IMR-90 (cell line): ENCODE data around the gene FMN1. TPM values are rescaled to one million over a fixed set of nuclear protein-coding genes. Genes with fewer than 3 reads are reported as not detected.

Source experiments
- ATAC-seq: fragments of 200-7000 bp; cut with Tn5 transposase; 2 replicates; pipeline ENCODE4 v1.9.1; 2020; ENCODE audit warnings: low read depth, mild to moderate bottlenecking, moderate library complexity
- BruUV-seq: library from RNA; stranded (reverse); fragments of 400-500 nt; replicated peaks from 2 replicates; lab custom pipeline; 2021; lab: Mats Ljungman, UMichigan
- CTCF ChIA-PET: fragments of 300-600 bp; formaldehyde crosslinking; extraction: SDS; loops from one replicate; lab custom pipeline; 2021; ENCODE audit warnings: antibody characterized with exemption; lab: Yijun Ruan, JAX
- POLR2A ChIA-PET: fragments of 300-600 bp; sonication (Branson Sonifier 250); formaldehyde crosslinking; loops from one replicate; lab custom pipeline; 2022; ENCODE audit warnings: antibody characterized with exemption; ENCODE audit not compliant: unreplicated experiment; lab: Charles Lee
- DNase-seq: peaks from one replicate; pipeline ENCODE4 v3.0.0; 2013
- H2AFZ ChIP-seq: replicated peaks from 2 replicates; pipeline ENCODE3; 2013; ENCODE audit warnings: low read length, mild to moderate bottlenecking; ENCODE audit not compliant: poor library complexity
- H2AK5ac ChIP-seq: 2 replicates; pipeline ENCODE4 v1.6.1; 2013; ENCODE audit warnings: low read depth, low read length, inconsistent platforms
- H2AK9ac ChIP-seq: replicated peaks from 2 replicates; pipeline ENCODE3; 2013; ENCODE audit warnings: mild to moderate bottlenecking, low read depth, low read length, moderate library complexity; ENCODE audit not compliant: poor library complexity
- H2BK120ac ChIP-seq: 2 replicates; pipeline ENCODE4 v1.6.1; 2013; ENCODE audit warnings: low read depth, low read length, inconsistent platforms
- H2BK15ac ChIP-seq: 3 replicates; pipeline ENCODE4 v1.6.1; 2013; ENCODE audit warnings: low read depth, low read length, inconsistent platforms
- H2BK20ac ChIP-seq: 2 replicates; pipeline ENCODE4 v1.6.1; 2013; ENCODE audit warnings: low read depth, mild to moderate bottlenecking, inconsistent platforms, low read length, moderate library complexity
- H2BK5ac ChIP-seq: 2 replicates; pipeline ENCODE4 v1.6.1; 2013; ENCODE audit warnings: mild to moderate bottlenecking, low read depth, low read length, inconsistent platforms; ENCODE audit not compliant: poor library complexity, severe bottlenecking
- H3K14ac ChIP-seq: replicated peaks from 2 replicates; pipeline ENCODE4 v1.6.1; 2013; ENCODE audit warnings: low read depth, low read length, inconsistent platforms
- H3K18ac ChIP-seq: 2 replicates; pipeline ENCODE4 v1.6.1; 2013; ENCODE audit warnings: low read depth, low read length, control low read depth
- H3K23ac ChIP-seq: 2 replicates; pipeline ENCODE4 v1.6.1; 2013; ENCODE audit warnings: low read depth, low read length, inconsistent platforms
- H3K27ac ChIP-seq: 2 replicates; pipeline ENCODE4 v1.5.1; 2013; ENCODE audit warnings: mild to moderate bottlenecking, control low read depth, low read length; ENCODE audit not compliant: insufficient read depth
- H3K27me3 ChIP-seq: 2 replicates; pipeline ENCODE4 v1.6.1; 2013; ENCODE audit warnings: low read length; ENCODE audit not compliant: control insufficient read depth, insufficient read depth
- H3K36me3 ChIP-seq: 2 replicates; pipeline ENCODE4 v1.6.1; 2013; ENCODE audit warnings: low read length, mixed read lengths; ENCODE audit not compliant: control insufficient read depth, insufficient read depth
- H3K4ac ChIP-seq: 2 replicates; pipeline ENCODE4 v1.6.1; 2013; ENCODE audit warnings: low read depth, low read length, inconsistent platforms
- H3K4me1 ChIP-seq: 2 replicates; pipeline ENCODE4 v1.6.1; 2013; ENCODE audit warnings: low read length, mixed read lengths; ENCODE audit not compliant: control insufficient read depth, insufficient read depth
- H3K4me2 ChIP-seq: 2 replicates; pipeline ENCODE4 v1.6.1; 2013; ENCODE audit warnings: low read depth, mild to moderate bottlenecking, control low read depth, low read length, moderate library complexity
- H3K4me3 ChIP-seq: 2 replicates; pipeline ENCODE4 v1.5.1; 2013; ENCODE audit warnings: low read depth, mild to moderate bottlenecking, control low read depth, low read length, moderate library complexity; ENCODE audit not compliant: insufficient read depth
- H3K56ac ChIP-seq: 2 replicates; pipeline ENCODE4 v1.6.1; 2013; ENCODE audit warnings: low read length, inconsistent platforms; ENCODE audit not compliant: insufficient read depth; ENCODE audit errors: extremely low read depth
- H3K79me1 ChIP-seq, 2 experiments: 2 replicates each; pipeline ENCODE4 v1.6.1; 2013; ENCODE audit warnings: low read length in 2 of 2, inconsistent platforms in 1 of 2, low read depth in 1 of 2
- H3K9ac ChIP-seq: 2 replicates; pipeline ENCODE4 v1.6.1; 2013; ENCODE audit warnings: low read depth, low read length, control low read depth
- H3K9me1 ChIP-seq: 2 replicates; pipeline ENCODE4 v1.6.1; 2013; ENCODE audit warnings: low read length, inconsistent platforms; ENCODE audit not compliant: insufficient read depth
- H3K9me3 ChIP-seq: 2 replicates; pipeline ENCODE4 v1.6.1; 2013; ENCODE audit warnings: low read length; ENCODE audit not compliant: control insufficient read depth, insufficient read depth
- H4K20me1 ChIP-seq: 2 replicates; pipeline ENCODE4 v1.6.1; 2013; ENCODE audit warnings: low read length, inconsistent platforms; ENCODE audit not compliant: insufficient read depth
- H4K5ac ChIP-seq: 2 replicates; pipeline ENCODE4 v1.6.1; 2013; ENCODE audit warnings: mild to moderate bottlenecking, low read depth, low read length, control low read depth
- H4K8ac ChIP-seq, 2 experiments: 2 replicates each; pipeline ENCODE4 v1.6.1; 2013; ENCODE audit warnings: low read depth in 2 of 2, low read length in 2 of 2, control low read depth in 1 of 2, inconsistent platforms in 1 of 2
- H4K91ac ChIP-seq: 2 replicates; pipeline ENCODE4 v1.6.1; 2013; ENCODE audit warnings: low read depth, low read length, inconsistent platforms; ENCODE audit not compliant: insufficient read depth
- CEBPB ChIP-seq: IDR thresholded peaks from 2 replicates; pipeline ENCODE4 v1.6.1; 2012; ENCODE audit warnings: low read depth, low read length, improper control_type of control experiment
- CHD1 ChIP-seq: IDR thresholded peaks from 2 replicates; pipeline ENCODE4 v1.6.1; 2012; ENCODE audit warnings: low read depth, low read length, improper control_type of control experiment
- CTCF ChIP-seq: conservative IDR thresholded peaks from 2 replicates; pipeline ENCODE4 v1.5.1; 2012; ENCODE audit warnings: mild to moderate bottlenecking, low read depth, low read length, improper control_type of control experiment
- MAFK ChIP-seq: IDR thresholded peaks from 2 replicates; pipeline ENCODE4 v1.6.1; 2012; ENCODE audit warnings: low read depth, low read length, improper control_type of control experiment
- RAD21 ChIP-seq: IDR thresholded peaks from 2 replicates; pipeline ENCODE4 v1.6.1; 2012; ENCODE audit warnings: low read length, improper control_type of control experiment
- RCOR1 ChIP-seq: IDR thresholded peaks from 2 replicates; pipeline ENCODE4 v1.6.1; 2012; ENCODE audit warnings: mild to moderate bottlenecking, low read length, improper control_type of control experiment; ENCODE audit not compliant: insufficient replicate concordance
- RFX5 ChIP-seq: IDR thresholded peaks from 2 replicates; pipeline ENCODE4 v1.8.0; 2012; ENCODE audit warnings: low read depth, mild to moderate bottlenecking, low read length, moderate library complexity
- SMC3 ChIP-seq: fragments of 150-350 bp; IDR thresholded peaks from 2 replicates; pipeline ENCODE4 v1.6.1; 2016; ENCODE audit warnings: low read depth, mild to moderate bottlenecking, antibody characterized with exemption, low read length, moderate library complexity
- dilution Hi-C: fragments of 300-500 bp; cut with HindIII; formaldehyde crosslinking; loops from one replicate; pipeline ENCODE4 v1.14.3; 2018; ENCODE audit warnings: low sequenced_read_pairs; ENCODE audit not compliant: unreplicated experiment
- in situ Hi-C: fragments of 300-500 bp; cut with MboI; formaldehyde crosslinking; loops from 3 replicates; pipeline ENCODE4 v1.14.3; 2019; ENCODE audit warnings: low sequenced_read_pairs, inconsistent platforms, mixed read lengths
- intact Hi-C: fragments of 100-400 bp; cut with micrococcal nuclease; formaldehyde crosslinking; loops from 2 replicates; pipeline ENCODE4 v1.10.0; 2022
- polyA plus RNA-seq, 3 experiments: library from polyadenylated mRNA; depleted of rRNA; stranded (reverse); fragments of >200 nt; gene quantifications; 2 replicates each; pipeline ENCODE4 v1.2.3, GENCODE V29; 2012; ENCODE audit warnings: low replicate concordance in 1 of 3
- total RNA-seq: library from RNA; depleted of rRNA; stranded (reverse); fragments of >200 nt; gene quantifications from 2 replicates; pipeline ENCODE4 v1.2.3, GENCODE V29; 2012
- TF ChIP-seq, protein P1 (sequence below): fragments of 150-350 bp; IDR thresholded peaks from 2 replicates; pipeline ENCODE4 v1.6.1; 2017; ENCODE audit warnings: mild to moderate bottlenecking, antibody characterized with exemption, low read length, low read depth
- TF ChIP-seq, protein P2 (sequence below): fragments of 150-350 bp; IDR thresholded peaks from 2 replicates; pipeline ENCODE4 v1.6.1; 2016; ENCODE audit warnings: low read depth, mild to moderate bottlenecking, low read length, moderate library complexity, borderline replicate concordance

Gene FMN1
- total and polyA plus RNA-seq, 2 of the 4 experiments (the other 2 are of a cell fraction): 7.3 to 17.6 TPM

GRCh38 chr15:33137101-33137500 lies 57.4 kb downstream of the FMN1 start:
- dilution Hi-C loops: no loop called here
- peaks cover 9% of the 10 kb centered on the region for H3K4me1 ChIP-seq
- in situ Hi-C loops: no loop called here
- no peak overlapping the region for H2BK20ac ChIP-seq
- TF ChIP-seq, protein P1, sequence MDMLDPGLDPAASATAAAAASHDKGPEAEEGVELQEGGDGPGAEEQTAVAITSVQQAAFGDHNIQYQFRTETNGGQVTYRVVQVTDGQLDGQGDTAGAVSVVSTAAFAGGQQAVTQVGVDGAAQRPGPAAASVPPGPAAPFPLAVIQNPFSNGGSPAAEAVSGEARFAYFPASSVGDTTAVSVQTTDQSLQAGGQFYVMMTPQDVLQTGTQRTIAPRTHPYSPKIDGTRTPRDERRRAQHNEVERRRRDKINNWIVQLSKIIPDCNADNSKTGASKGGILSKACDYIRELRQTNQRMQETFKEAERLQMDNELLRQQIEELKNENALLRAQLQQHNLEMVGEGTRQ: no peak
- TF ChIP-seq CTCF (no peak), RFX5 (no peak), RAD21 (no peak), CHD1 (no peak), CEBPB (no peak), RCOR1 (no peak), MAFK (no peak), SMC3 (no peak)
- TF ChIP-seq, protein P2, sequence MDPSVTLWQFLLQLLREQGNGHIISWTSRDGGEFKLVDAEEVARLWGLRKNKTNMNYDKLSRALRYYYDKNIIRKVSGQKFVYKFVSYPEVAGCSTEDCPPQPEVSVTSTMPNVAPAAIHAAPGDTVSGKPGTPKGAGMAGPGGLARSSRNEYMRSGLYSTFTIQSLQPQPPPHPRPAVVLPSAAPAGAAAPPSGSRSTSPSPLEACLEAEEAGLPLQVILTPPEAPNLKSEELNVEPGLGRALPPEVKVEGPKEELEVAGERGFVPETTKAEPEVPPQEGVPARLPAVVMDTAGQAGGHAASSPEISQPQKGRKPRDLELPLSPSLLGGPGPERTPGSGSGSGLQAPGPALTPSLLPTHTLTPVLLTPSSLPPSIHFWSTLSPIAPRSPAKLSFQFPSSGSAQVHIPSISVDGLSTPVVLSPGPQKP: no peak
- H4K91ac ChIP-seq: no peak overlapping the region
- ATAC-seq (no peak), DNase-seq (no peak)
- no peak overlapping the region for H3K56ac ChIP-seq
- no TSS peak for BruUV-seq
- intact Hi-C loops: loop anchor here (10.0 kb wide), 1 partner anchor 272 kb away; no protein-coding TSS in a partner anchor
- ChIA-PET CTCF (no interaction called here), POLR2A (no interaction called here)
- H3K14ac ChIP-seq: no peak overlapping the region
- peaks cover 3% of the 10 kb centered on the region for H3K27me3 ChIP-seq
- no peak overlapping the region for H2BK15ac ChIP-seq
- H3K4me2 ChIP-seq: no peak overlapping the region
- H4K8ac ChIP-seq: no peak overlapping the region
- no peaks in the 10 kb centered on the region for H4K20me1 ChIP-seq
- H2AFZ ChIP-seq: no peak overlapping the region
- H4K5ac ChIP-seq: no peak overlapping the region
- H3K9ac ChIP-seq: no peak overlapping the region
- H3K9me3 ChIP-seq: no peaks in the 10 kb centered on the region
- no peak overlapping the region for H2BK5ac ChIP-seq
- peaks cover 3% of the 10 kb centered on the region; the same call in 1 of the 2 replicates for H3K9me1 ChIP-seq
- H3K79me1 ChIP-seq: peaks cover 0 to 5% of the 10 kb centered on the region in 2 experiments; a peak in 2 of 4 replicates
- H2AK9ac ChIP-seq: no peak overlapping the region
- no peaks in the 10 kb centered on the region for H3K36me3 ChIP-seq
- no peak overlapping the region for H3K4me3 ChIP-seq
- no peak overlapping the region for H3K4ac ChIP-seq
- no peak overlapping the region for H3K18ac ChIP-seq
- H3K27ac ChIP-seq: no peak overlapping the region
- no peak overlapping the region for H3K23ac ChIP-seq
- no peak overlapping the region for H2BK120ac ChIP-seq
- H2AK5ac ChIP-seq: no peak overlapping the region
